Ishikawa (cell line): ENCODE measurements around the gene AVEN.

Experiments used
- CEBPB ChIP-seq: IDR thresholded peaks from 2 replicates; pipeline ENCODE4 v1.6.1; 2012
- CREB1 ChIP-seq: IDR thresholded peaks from 2 replicates; pipeline ENCODE4 v1.6.1; 2012; ENCODE audit warnings: low read depth
- EGR1 ChIP-seq: IDR thresholded peaks from 2 replicates; pipeline ENCODE4 v1.6.1; 2012
- EP300 ChIP-seq: IDR thresholded peaks from 2 replicates; pipeline ENCODE4 v1.6.1; 2012; ENCODE audit warnings: borderline replicate concordance
- FOXM1 ChIP-seq: IDR thresholded peaks from 2 replicates; pipeline ENCODE4 v1.6.1; 2012; ENCODE audit warnings: low read depth, borderline replicate concordance
- MAX ChIP-seq: IDR thresholded peaks from 2 replicates; pipeline ENCODE4 v1.6.1; 2012
- RAD21 ChIP-seq: IDR thresholded peaks from 2 replicates; pipeline ENCODE4 v1.6.1; 2012; ENCODE audit warnings: low read depth
- TAF1 ChIP-seq: IDR thresholded peaks from 2 replicates; pipeline ENCODE4 v1.6.1; 2012; ENCODE audit warnings: low read depth, mild to moderate bottlenecking
- TCF12 ChIP-seq: IDR thresholded peaks from 2 replicates; pipeline ENCODE4 v1.6.1; 2012; ENCODE audit warnings: low read depth
- TEAD4 ChIP-seq: IDR thresholded peaks from 2 replicates; pipeline ENCODE4 v1.6.1; 2012
- USF1 ChIP-seq: IDR thresholded peaks from 2 replicates; pipeline ENCODE4 v1.6.1; 2012
- YY1 ChIP-seq: IDR thresholded peaks from 2 replicates; pipeline ENCODE4 v1.6.1; 2012; ENCODE audit warnings: low read depth
- TF ChIP-seq, protein P1 (sequence below): IDR thresholded peaks from 2 replicates; pipeline ENCODE4 v1.6.1; 2012; ENCODE audit warnings: low read depth, mild to moderate bottlenecking

DNA sequence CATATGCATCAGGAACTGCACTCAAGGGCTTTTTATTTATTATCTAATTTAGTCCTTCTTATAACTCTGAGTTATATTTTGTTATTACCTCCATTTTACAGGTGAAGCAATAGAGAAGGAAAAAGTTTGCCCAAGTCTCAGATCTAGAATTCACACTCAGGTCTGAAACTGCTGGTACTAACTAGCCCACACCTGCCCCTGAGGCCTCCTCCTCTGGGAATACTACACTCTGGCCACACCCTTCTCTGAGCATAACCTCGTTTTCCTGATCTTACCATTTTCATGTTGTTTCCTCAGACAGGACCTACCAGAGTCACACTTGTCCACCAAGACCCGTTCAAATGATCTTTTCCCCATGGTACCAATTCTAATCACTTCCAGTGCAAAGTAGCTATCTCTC is 164.8 kb downstream of the AVEN start:
- TF ChIP-seq, protein P1, sequence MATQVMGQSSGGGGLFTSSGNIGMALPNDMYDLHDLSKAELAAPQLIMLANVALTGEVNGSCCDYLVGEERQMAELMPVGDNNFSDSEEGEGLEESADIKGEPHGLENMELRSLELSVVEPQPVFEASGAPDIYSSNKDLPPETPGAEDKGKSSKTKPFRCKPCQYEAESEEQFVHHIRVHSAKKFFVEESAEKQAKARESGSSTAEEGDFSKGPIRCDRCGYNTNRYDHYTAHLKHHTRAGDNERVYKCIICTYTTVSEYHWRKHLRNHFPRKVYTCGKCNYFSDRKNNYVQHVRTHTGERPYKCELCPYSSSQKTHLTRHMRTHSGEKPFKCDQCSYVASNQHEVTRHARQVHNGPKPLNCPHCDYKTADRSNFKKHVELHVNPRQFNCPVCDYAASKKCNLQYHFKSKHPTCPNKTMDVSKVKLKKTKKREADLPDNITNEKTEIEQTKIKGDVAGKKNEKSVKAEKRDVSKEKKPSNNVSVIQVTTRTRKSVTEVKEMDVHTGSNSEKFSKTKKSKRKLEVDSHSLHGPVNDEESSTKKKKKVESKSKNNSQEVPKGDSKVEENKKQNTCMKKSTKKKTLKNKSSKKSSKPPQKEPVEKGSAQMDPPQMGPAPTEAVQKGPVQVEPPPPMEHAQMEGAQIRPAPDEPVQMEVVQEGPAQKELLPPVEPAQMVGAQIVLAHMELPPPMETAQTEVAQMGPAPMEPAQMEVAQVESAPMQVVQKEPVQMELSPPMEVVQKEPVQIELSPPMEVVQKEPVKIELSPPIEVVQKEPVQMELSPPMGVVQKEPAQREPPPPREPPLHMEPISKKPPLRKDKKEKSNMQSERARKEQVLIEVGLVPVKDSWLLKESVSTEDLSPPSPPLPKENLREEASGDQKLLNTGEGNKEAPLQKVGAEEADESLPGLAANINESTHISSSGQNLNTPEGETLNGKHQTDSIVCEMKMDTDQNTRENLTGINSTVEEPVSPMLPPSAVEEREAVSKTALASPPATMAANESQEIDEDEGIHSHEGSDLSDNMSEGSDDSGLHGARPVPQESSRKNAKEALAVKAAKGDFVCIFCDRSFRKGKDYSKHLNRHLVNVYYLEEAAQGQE = no peak
- no peak for TF ChIP-seq USF1
- no peak for TF ChIP-seq TEAD4
- TF ChIP-seq RAD21 = no peak
- no peak for TF ChIP-seq EP300
- no peak for TF ChIP-seq TAF1
- TF ChIP-seq YY1 = no peak
- no peak for TF ChIP-seq EGR1
- TF ChIP-seq CREB1 = no peak
- TF ChIP-seq CEBPB = no peak
- no peak for TF ChIP-seq TCF12
- TF ChIP-seq MAX = no peak
- TF ChIP-seq FOXM1 = no peak
